ENCODE data around the gene MYEOV. TPM values are rescaled to one million over a fixed set of nuclear protein-coding genes. Genes with fewer than 3 reads are reported as not detected.

MYEOV gene
- total and polyA plus RNA-seq, 2 of the 8 experiments (the other 6 are each of a cell fraction or from before 2014, with no cell fraction given): 0.44 to 0.67 TPM

DNA sequence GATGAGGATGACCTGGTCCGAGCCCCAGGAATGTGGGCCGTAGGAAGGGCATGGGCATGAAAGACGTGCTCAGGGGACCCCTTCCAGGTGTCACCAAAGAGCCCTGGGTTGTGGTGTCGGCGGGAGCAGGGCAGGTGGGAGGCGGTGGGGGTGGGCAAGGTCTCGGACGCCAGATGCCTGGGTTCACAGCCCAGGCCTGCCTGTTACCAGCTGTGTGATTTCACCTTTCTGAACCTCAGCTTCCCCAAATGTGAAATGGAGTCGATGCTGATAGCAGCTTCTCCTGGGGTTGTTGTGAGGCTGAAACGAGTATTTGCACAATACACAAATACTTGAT lies 42.9 kb upstream of the MYEOV start:
- no peaks in the 10 kb centered on the region for H3K79me2 ChIP-seq (ENCODE audit: control insufficient read depth in 1 of 2, insufficient read depth in 2 of 2, low read length in 2 of 2)
- no peak overlapping the region for H4K5ac ChIP-seq (ENCODE audit: insufficient read length, low read depth, low read length)
- no peak overlapping the region for H3K4me2 ChIP-seq (ENCODE audit: insufficient read depth in 1 of 2, low read depth in 2 of 2, low read length in 2 of 2)
- peaks cover 0 to 13% (median 8%) of the 10 kb centered on the region in 4 experiments; a peak in 6 of 7 replicates for H3K27me3 ChIP-seq (replicated peaks in 1 of 4; ENCODE audit: control insufficient read depth in 3 of 4, extremely low read depth in 1 of 4, insufficient read depth in 3 of 4, low read length in 3 of 4)
- DNase-seq (ENCODE audit: low read depth in 1 of 2, low spot score in 2 of 2) (no peak), FAIRE-seq (no peak)
- no peak overlapping the region for H2AK5ac ChIP-seq (ENCODE audit: low read depth, low read length)
- no peaks in the 10 kb centered on the region for H3K79me1 ChIP-seq (ENCODE audit: low read depth, low read length)
- H3K14ac ChIP-seq (ENCODE audit: insufficient read length): no peak overlapping the region
- no peak overlapping the region for H3K23ac ChIP-seq (ENCODE audit: insufficient read length)
- no peak overlapping the region for H2BK5ac ChIP-seq (ENCODE audit: low read depth, low read length)
- no peaks in the 10 kb centered on the region for H3K36me3 ChIP-seq (ENCODE audit: control insufficient read depth in 2 of 4, insufficient read depth in 4 of 4, low read length in 3 of 4)
- H3K56ac ChIP-seq (replicated peaks; ENCODE audit: insufficient read length, low read depth, low read length): no peak overlapping the region
- H4K91ac ChIP-seq (replicated peaks; ENCODE audit: insufficient read length, low read length): no peak overlapping the region
- no peak overlapping the region for H3K18ac ChIP-seq (ENCODE audit: extremely low read depth, low read length)
- ChIA-PET CTCF (ENCODE audit: partially characterized antibody) (interaction anchor here (0.8 to 3.3 kb wide), 9 partner anchors 9 to 152 kb away, joined by 3 to 12 read pairs (median 6); no protein-coding TSS in a partner anchor), POLR2A (ENCODE audit: partially characterized antibody) (interaction anchor here (1.1 to 2.2 kb wide), 3 partner anchors 20 to 406 kb away, joined by 3 to 5 read pairs (median 3); no protein-coding TSS in a partner anchor)
- H3K4me3 ChIP-seq (ENCODE audit: extremely low read depth in 1 of 4, insufficient read depth in 2 of 4, low read depth in 3 of 4, low read length in 4 of 4): no peak overlapping the region
- H2BK12ac ChIP-seq (ENCODE audit: low read depth, low read length): 0 out of 2 replicates have a peak overlapping the region, but pooled peaks have one; percentile 53
- H4K20me1 ChIP-seq (replicated peaks in 1 of 2; ENCODE audit: control insufficient read depth in 1 of 2, insufficient read depth in 2 of 2, low read length in 2 of 2): no peaks in the 10 kb centered on the region
- 0 out of 2 replicates have a peak overlapping the region, but pooled peaks have one; percentile 6 for H2BK15ac ChIP-seq (ENCODE audit: low read length)
- H3K4ac ChIP-seq (replicated peaks; ENCODE audit: insufficient read length, low read depth, low read length): no peak overlapping the region
- peak overlapping the region; percentile 16; the same call in 1 of the 2 replicates for H4K8ac ChIP-seq (ENCODE audit: extremely low read depth, insufficient read depth, low read length)
- H2BK120ac ChIP-seq (replicated peaks; ENCODE audit: low read depth, low read length): no peak overlapping the region
- no peak overlapping the region for H3K9ac ChIP-seq (replicated peaks in 1 of 4; ENCODE audit: extremely low read depth in 1 of 4, low read depth in 3 of 4, low read length in 3 of 4)
- no peak overlapping the region for H2AFZ ChIP-seq (ENCODE audit: low read length)
- 94% methylated on average over 10 of the region's 10 CpGs; no CpG with 5 or more reads in 1 of the 2 experiments for WGBS, 2 experiments (ENCODE audit: extremely low coverage in 1 of 2, insufficient coverage in 1 of 2, insufficient read length in 1 of 2, insufficient replicate concordance in 2 of 2, low coverage in 1 of 2, low lambda C conversion rate in 2 of 2, missing lambda C conversion rate in 1 of 2)
- peaks cover 7 to 17% (median 8%) of the 10 kb centered on the region in 4 experiments for H3K4me1 ChIP-seq (replicated peaks in 1 of 4; ENCODE audit: control insufficient read depth in 3 of 4, insufficient read depth in 4 of 4, low read length in 3 of 4)
- no peak overlapping the region for H2BK20ac ChIP-seq (ENCODE audit: low read length)
- no peak overlapping the region for H3K27ac ChIP-seq (ENCODE audit: low read depth, low read length)
- H3K23me2 ChIP-seq (ENCODE audit: low read depth, low read length): peaks cover 2% of the 10 kb centered on the region; the same call in 1 of the 2 replicates
- H3K9me3 ChIP-seq (ENCODE audit: insufficient read depth in 2 of 2, low read depth in 1 of 2, low read length in 1 of 2): peaks cover 7 to 8% of the 10 kb centered on the region in 2 experiments; a peak in 2 of 4 replicates
- TF ChIP-seq MAFK (IDR thresholded peaks at IDR 0.05; ENCODE audit: low read depth, low read length) (no peak), SP4 (IDR thresholded peaks at IDR 0.05; ENCODE audit: low read length) (no peak), RAD21 (IDR thresholded peaks at IDR 0.05 in 1 of 2, conservative IDR thresholded peaks at IDR 0.05 in 1 of 2; ENCODE audit: low read depth in 2 of 2, low read length in 2 of 2) (no peak), EGR1 (IDR thresholded peaks at IDR 0.05; ENCODE audit: borderline replicate concordance, low read depth, low read length) (no peak), ATF2 (IDR thresholded peaks at IDR 0.05; ENCODE audit: low read length) (no peak), GTF2F1 (IDR thresholded peaks at IDR 0.05; ENCODE audit: borderline replicate concordance, low read depth, low read length) (no peak), NRF1 (IDR thresholded peaks at IDR 0.05; ENCODE audit: low read depth, low read length) (no peak), CBX8 (IDR thresholded peaks at IDR 0.05; ENCODE audit: borderline replicate concordance, low read depth, low read length) (no peak), TAF7 (optimal IDR thresholded peaks at IDR 0.05; ENCODE audit: borderline replicate concordance, low read depth, low read length) (no peak), SP2 (IDR thresholded peaks at IDR 0.05; ENCODE audit: low read length) (no peak), CBX5 (IDR thresholded peaks at IDR 0.05; ENCODE audit: low read depth, low read length) (no peak), SAP30 (IDR thresholded peaks at IDR 0.05; ENCODE audit: insufficient read depth, insufficient replicate concordance, low read length) (no peak)

All from H1 (cell line).